HL-60 (cell line): ENCODE measurements around the gene DNAH5.

Experiments
- DNase-seq, 2 experiments: peaks; one replicate each; pipeline ENCODE4 v3.0.0-alpha.2; 2010 to 2020; ENCODE audit warnings: low read depth in 1 of 2, low spot score in 1 of 2
- H3K27ac ChIP-seq: fragments of 250-450 bp; sonication (Bioruptor Pico); replicated peaks from 2 replicates; pipeline ENCODE4 v1.5.1; 2020; ENCODE audit warnings: mild to moderate bottlenecking, moderate library complexity
- H3K27me3 ChIP-seq: fragments of 250-450 bp; sonication (Bioruptor Pico); 2 replicates; pipeline ENCODE4 v1.5.1; 2021; ENCODE audit warnings: mild to moderate bottlenecking, moderate library complexity; ENCODE audit not compliant: insufficient read depth, poor library complexity, severe bottlenecking
- H3K4me3 ChIP-seq: replicated peaks from 2 replicates; pipeline ENCODE4 v1.5.1; 2011; ENCODE audit warnings: mild to moderate bottlenecking, control low read depth, low read length; ENCODE audit not compliant: insufficient read depth
- CTCF ChIP-seq: IDR thresholded peaks from one replicate; pipeline ENCODE4 v1.5.1; 2011; ENCODE audit warnings: low read length, control low read depth, inconsistent platforms; ENCODE audit not compliant: insufficient read depth
- GABPA ChIP-seq: IDR thresholded peaks from 2 replicates; pipeline ENCODE4 v1.6.1; 2012; ENCODE audit warnings: low read depth
- POLR2AphosphoS5 ChIP-seq: IDR thresholded peaks from 2 replicates; pipeline ENCODE4 v1.6.1; 2012; ENCODE audit warnings: low read depth
- REST ChIP-seq: IDR thresholded peaks from 2 replicates; pipeline ENCODE4 v1.6.1; 2012; ENCODE audit warnings: low read depth; ENCODE audit not compliant: insufficient replicate concordance
- SPI1 ChIP-seq: IDR thresholded peaks from 2 replicates; pipeline ENCODE4 v1.6.1; 2012; ENCODE audit warnings: low read depth, mild to moderate bottlenecking, borderline replicate concordance

The DNAH5 gene

GRCh38 chr5:13909271-13909670, 35.2 kb downstream of the DNAH5 start:
- TF ChIP-seq GABPA (no peak), SPI1 (no peak), REST (no peak), POLR2AphosphoS5 (no peak), CTCF (no peak)
- Histone ChIP-seq H3K4me3 (no peak overlapping the region), H3K27me3 (no peaks in the 10 kb centered on the region), H3K27ac (no peak overlapping the region)
- DNase-seq, result no peak

GRCh38 chr5:13898569-13898968, 45.9 kb downstream of the DNAH5 start:
- H3K27me3 ChIP-seq, result no peaks in the 10 kb centered on the region
- TF ChIP-seq CTCF, result no peak
- no peak for TF ChIP-seq GABPA
- TF ChIP-seq POLR2AphosphoS5, result no peak
- TF ChIP-seq SPI1, result no peak
- no peak for TF ChIP-seq REST

GRCh38 chr5:13878357-13878756, 66.1 kb downstream of the DNAH5 start:
- no peak for DNase-seq
- H3K4me3 ChIP-seq, result no peak overlapping the region

More at GRCh38 chr5:13898569-13898968, 45.9 kb downstream of the DNAH5 start:
- no peak overlapping the region for H3K4me3 ChIP-seq
- no peak overlapping the region for H3K27ac ChIP-seq
- no peak for DNase-seq

More at GRCh38 chr5:13878357-13878756, 66.1 kb downstream of the DNAH5 start:
- Histone ChIP-seq H3K27me3 (no peaks in the 10 kb centered on the region), H3K27ac (no peak overlapping the region)
- TF ChIP-seq POLR2AphosphoS5 (no peak), CTCF (no peak), SPI1 (no peak), REST (no peak), GABPA (no peak)
